K562 (cell line): ENCODE results near the gene TTC31. TPM values are rescaled to one million over a fixed set of nuclear protein-coding genes. Genes with fewer than 3 reads are reported as not detected.
A peak's percentile ranks its signal among the peaks of the same experiment; 100 is the strongest.

Experiments used
- ATAC-seq: fragments of 200-7000 bp; cut with Tn5 transposase; 3 replicates; pipeline ENCODE4 v1.9.1; 2020; ENCODE audit warnings: moderate library complexity
- BruUV-seq: library from RNA; stranded (reverse); fragments of 400-500 nt; replicated peaks from 2 replicates; lab custom pipeline; 2021; lab: Mats Ljungman, UMichigan
- CTCF ChIA-PET: fragments of 300-600 bp; formaldehyde crosslinking; extraction: SDS; loops from one replicate; lab custom pipeline; 2021; ENCODE audit warnings: low intra/inter-chr PET ratio; lab: Yijun Ruan, JAX
- POLR2A ChIA-PET: fragments of 300-600, 350-650 bp; sonication (Branson Sonifier 250); formaldehyde crosslinking; extraction: SDS; loops from one replicate; lab custom pipeline; 2021; ENCODE audit warnings: antibody characterized with exemption, inconsistent platforms; lab: Yijun Ruan, JAX
- DNase-seq, 4 experiments: peaks; one replicate each; pipeline versions ENCODE4 v3.0.0 to v3.0.0-alpha.2; 2011 to 2018; ENCODE audit warnings: low spot score in 3 of 4, mixed read lengths in 3 of 4; ENCODE audit errors: extremely low read depth in 1 of 4
- FAIRE-seq: peaks from 2 replicates; lab custom pipeline; 2011; peaks lifted over from hg19 to GRCh38; lab: Jason Lieb, UNC
- H2AFZ ChIP-seq: 2 replicates; pipeline ENCODE4 v1.6.0; 2011; ENCODE audit warnings: low read depth, low read length, control low read depth, inconsistent platforms
- H3K27ac ChIP-seq: fragments of 200-600 bp; 3 replicates; pipeline ENCODE4 v1.8.0; 2011; ENCODE audit warnings: low read depth, mild to moderate bottlenecking, control low read depth, inconsistent platforms, low read length, moderate library complexity, mixed read lengths; ENCODE audit errors: extremely low read depth
- H3K27me3 ChIP-seq, 2 experiments: fragments of 300-600 bp in 1 of 2; 2 replicates in 1 of 2; 3 replicates in 1 of 2; pipeline versions ENCODE4 v1.6.0 to v1.8.0; 2011; ENCODE audit warnings: inconsistent platforms in 2 of 2, low read length in 2 of 2, mild to moderate bottlenecking in 1 of 2, mixed read lengths in 1 of 2, moderate library complexity in 1 of 2; ENCODE audit not compliant: control insufficient read depth in 2 of 2, insufficient read depth in 2 of 2
- H3K36me3 ChIP-seq: fragments of 300-600 bp; 3 replicates; pipeline ENCODE4 v1.8.0; 2011; ENCODE audit warnings: mild to moderate bottlenecking, low read length, inconsistent platforms; ENCODE audit not compliant: control insufficient read depth, insufficient read depth
- H3K4me1 ChIP-seq, 2 experiments: fragments of 200-600 bp in 1 of 2; replicated peaks in 1 of 2; 2 replicates in 1 of 2; 3 replicates in 1 of 2; pipeline versions ENCODE4 v1.5.1 to v1.8.0; 2011; ENCODE audit warnings: inconsistent platforms in 2 of 2, low read length in 2 of 2, mild to moderate bottlenecking in 1 of 2, mixed read lengths in 1 of 2, moderate library complexity in 1 of 2; ENCODE audit not compliant: control insufficient read depth in 2 of 2, insufficient read depth in 2 of 2
- H3K4me2 ChIP-seq: 2 replicates; pipeline ENCODE4 v1.6.1; 2011; ENCODE audit warnings: low read length, control low read depth, inconsistent platforms, mixed read lengths; ENCODE audit not compliant: insufficient read depth
- H3K4me3 ChIP-seq: fragments of 200-600 bp; sonication (generic), shearing (Covaris generic); 2 replicates; pipeline ENCODE4 v1.5.1; 2016; ENCODE audit warnings: control low read depth, inconsistent platforms
- H3K79me2 ChIP-seq: fragments of 200-600 bp; 3 replicates; pipeline ENCODE4 v1.8.0; 2011; ENCODE audit warnings: low read length, inconsistent platforms; ENCODE audit not compliant: control insufficient read depth, insufficient read depth
- H3K9ac ChIP-seq, 2 experiments: 2 replicates each; pipeline versions ENCODE4 v1.6.0 to v1.6.1; 2011; ENCODE audit warnings: low read depth in 2 of 2, low read length in 2 of 2, control low read depth in 1 of 2, inconsistent platforms in 1 of 2, mild to moderate bottlenecking in 1 of 2, mixed read lengths in 1 of 2; ENCODE audit not compliant: insufficient read depth in 1 of 2
- H3K9me1 ChIP-seq: one replicate; pipeline ENCODE4 v1.6.0; 2011; ENCODE audit warnings: inconsistent platforms, mild to moderate bottlenecking, low read length, moderate library complexity; ENCODE audit not compliant: control insufficient read depth, insufficient read depth
- H3K9me3 ChIP-seq: replicated peaks from 2 replicates; pipeline ENCODE4 v1.5.1; 2011; ENCODE audit warnings: low read depth, low read length, inconsistent platforms; ENCODE audit not compliant: control insufficient read depth, insufficient read depth
- H4K20me1 ChIP-seq: replicated peaks from 2 replicates; pipeline ENCODE4 v1.6.1; 2011; ENCODE audit warnings: low read length, inconsistent platforms, mixed read lengths; ENCODE audit not compliant: control insufficient read depth, insufficient read depth
- CBX1 ChIP-seq: sonication (generic); IDR thresholded peaks from 2 replicates; pipeline ENCODE4 v1.6.1; 2016; ENCODE audit warnings: antibody characterized with exemption, low read depth, mild to moderate bottlenecking
- ELK1 ChIP-seq: sonication (generic); formaldehyde crosslinking; IDR thresholded peaks from 2 replicates; pipeline ENCODE4 v1.8.1; 2022; ENCODE audit warnings: missing genetic modification reagents
- GATAD2A ChIP-seq: fragments of 450-650 bp; IDR thresholded peaks from 2 replicates; pipeline ENCODE4 v1.6.1; 2017
- MEIS2 ChIP-seq: fragments of 450-650 bp; IDR thresholded peaks from 2 replicates; pipeline ENCODE4 v1.6.1; 2014; ENCODE audit warnings: mild to moderate bottlenecking; ENCODE audit not compliant: partially characterized antibody
- PHB ChIP-seq: fragments of 250-450 bp; sonication (Bioruptor Pico); IDR thresholded peaks from 2 replicates; pipeline ENCODE4 v1.5.0; 2021
- POLR2G ChIP-seq: fragments of 200-400 bp; formaldehyde crosslinking; IDR thresholded peaks from 2 replicates; pipeline ENCODE4 v1.6.1; 2017; ENCODE audit warnings: low read depth, mild to moderate bottlenecking, antibody characterized with exemption, low read length, moderate library complexity
- ZNF134 ChIP-seq: fragments of 250-450 bp; sonication (Bioruptor Pico); conservative IDR thresholded peaks from 2 replicates; pipeline ENCODE4 v1.4.0; 2020
- ZNF239 ChIP-seq: fragments of 250-450 bp; sonication (Bioruptor Pico); IDR thresholded peaks from 2 replicates; pipeline ENCODE4 v1.4.0; 2020; ENCODE audit warnings: mild to moderate bottlenecking
- ZNF655 ChIP-seq: fragments of 250-450 bp; sonication (Bioruptor Pico); IDR thresholded peaks from 2 replicates; pipeline ENCODE4 v1.5.0; 2021
- WGBS: fragments of 100-300 bp; shearing (Covaris generic); methylation state at CpG from one replicate; pipeline ENCODE4 v1.1.6; 2016; ENCODE audit warnings: low coverage, mixed read lengths; ENCODE audit not compliant: insufficient coverage; ENCODE audit errors: missing lambda C conversion rate; 5-methylcytosine and 5-hydroxymethylcytosine counted together
- in situ Hi-C: fragments of 300-500 bp; cut with MboI; formaldehyde crosslinking; loops from 4 replicates; pipeline ENCODE4 v1.15.0; 2018; ENCODE audit warnings: inconsistent platforms, mixed read lengths
- intact Hi-C: fragments of 100-400 bp; cut with micrococcal nuclease; formaldehyde crosslinking; loops from 2 replicates; pipeline ENCODE4 v1.14.2; 2022
- polyA plus RNA-seq, 8 experiments: library from polyadenylated mRNA; depleted of rRNA in 4 of 8; stranded (reverse) in 5 of 8; unstranded in 3 of 8; fragments of >200 nt; fragmentation: Nextera tagmentation in 2 of 8; fragmentation: Illumina TruSeq in 1 of 8; extraction: Ambion mirVana in 2 of 8; extraction: Trizol in 1 of 8; gene quantifications; 2 replicates each; pipeline versions ENCODE4 v1.2.1 to v1.2.3, GENCODE V29; 2011 to 2014; ENCODE audit warnings: inconsistent platforms in 1 of 8, missing spikeins in 1 of 8
- total RNA-seq, 7 experiments: library from RNA; depleted of rRNA in 6 of 7; stranded (reverse); fragments of >200 nt in 6 of 7; fragmentation: Illumina TruSeq in 2 of 7; extraction: Trizol in 2 of 7; gene quantifications; 2 replicates each; pipeline versions ENCODE4 v1.2.1 to v1.2.3, GENCODE V29; 2011 to 2021; ENCODE audit warnings: low replicate concordance in 1 of 7
- TF ChIP-seq, protein P1 (sequence below): fragments of 450-650 bp; IDR thresholded peaks from 2 replicates; pipeline ENCODE4 v1.6.1; 2018; ENCODE audit warnings: mild to moderate bottlenecking, low read depth; ENCODE audit not compliant: partially characterized antibody

The TTC31 gene
- total and polyA plus RNA-seq, 9 of the 15 experiments (the other 6 are each of a cell fraction or from before 2014, with no cell fraction given): 4.7 to 30.5 (median 15.9) TPM

DNA sequence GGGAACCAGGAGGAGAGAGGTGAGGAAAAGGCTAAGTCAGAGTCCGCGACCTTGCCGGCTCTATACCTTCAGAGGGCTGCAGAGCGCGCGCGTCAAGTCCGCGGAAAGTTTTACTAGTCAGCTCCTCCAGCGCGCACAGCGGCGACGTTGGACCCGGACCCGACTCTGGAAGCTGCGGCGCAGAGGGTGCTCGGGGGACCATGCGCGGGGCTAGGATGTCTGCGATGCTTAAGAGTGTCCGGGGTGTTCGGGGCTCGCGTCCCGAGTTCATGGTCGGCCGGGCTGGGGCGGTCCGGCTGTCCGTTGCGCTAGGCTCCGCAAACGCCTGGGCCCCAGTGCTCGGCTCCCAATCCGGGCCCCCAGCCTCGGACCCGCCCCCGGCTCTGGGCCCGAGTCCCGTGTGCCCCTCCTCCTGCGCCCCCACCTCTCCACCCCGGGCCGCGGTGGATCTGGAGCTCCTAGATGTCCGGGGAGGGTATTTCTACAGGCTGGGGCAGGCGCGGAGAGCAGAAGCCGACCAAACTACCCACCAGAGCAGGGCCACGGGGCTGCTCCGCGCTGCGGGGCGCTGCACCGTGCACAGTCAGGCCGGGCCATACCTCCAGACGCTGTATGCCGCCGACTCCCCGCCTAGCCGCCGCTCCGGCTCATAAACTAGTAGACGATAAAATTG lies 16.5 kb downstream of the TTC31 start, which contains the start of gene LBX2:
TSS of gene LBX2 (minus strand) at position 337 of the 673 bp plus-strand sequence. CDS start at position 271, 66 bp downstream.
- Histone ChIP-seq H3K9me3 (no peaks in the 10 kb centered on the region), H3K79me2 (peaks cover 19% of the 10 kb centered on the region), H2AFZ (no peak within 1 kb of the TSS), H3K4me1 (peaks cover 15 to 50% of the 10 kb centered on the region in 2 experiments; a peak in 4 of 5 replicates)
- POLR2A ChIA-PET: interaction anchor here (0.7 to 2.4 kb wide), 3 partner anchors 9 to 1114 kb away, joined by 3 to 13 read pairs (median 13); partner anchors contain the start of gene ALMS1
- 96% methylated on average over 30 of the region's 65 CpGs for WGBS
- intact Hi-C loops: no loop called here
- CTCF ChIA-PET: no interaction called here
- TF ChIP-seq POLR2G (peak; percentile 75), ZNF134 (CRISPR knock-in tag) (no peak)
- TF ChIP-seq, all 486 proteins: peak for 1
- FAIRE-seq (no peak), ATAC-seq (no peak), DNase-seq (no peak)
- in situ Hi-C loops: no loop called here
- no peaks in the 10 kb centered on the region for H3K9me1 ChIP-seq
- BruUV-seq: no TSS peak
- no peak within 1 kb of the TSS for H3K9ac ChIP-seq
- no peak within 1 kb of the TSS for H3K27ac ChIP-seq
- H3K4me2 ChIP-seq: no peak within 1 kb of the TSS
- no peaks in the 10 kb centered on the region for H4K20me1 ChIP-seq
- H3K27me3 ChIP-seq: no peaks in the 10 kb centered on the region
- H3K4me3 ChIP-seq: no peak within 1 kb of the TSS
- peaks cover under 1% of the 10 kb centered on the region; the same call in 1 of the 3 replicates for H3K36me3 ChIP-seq

DNA sequence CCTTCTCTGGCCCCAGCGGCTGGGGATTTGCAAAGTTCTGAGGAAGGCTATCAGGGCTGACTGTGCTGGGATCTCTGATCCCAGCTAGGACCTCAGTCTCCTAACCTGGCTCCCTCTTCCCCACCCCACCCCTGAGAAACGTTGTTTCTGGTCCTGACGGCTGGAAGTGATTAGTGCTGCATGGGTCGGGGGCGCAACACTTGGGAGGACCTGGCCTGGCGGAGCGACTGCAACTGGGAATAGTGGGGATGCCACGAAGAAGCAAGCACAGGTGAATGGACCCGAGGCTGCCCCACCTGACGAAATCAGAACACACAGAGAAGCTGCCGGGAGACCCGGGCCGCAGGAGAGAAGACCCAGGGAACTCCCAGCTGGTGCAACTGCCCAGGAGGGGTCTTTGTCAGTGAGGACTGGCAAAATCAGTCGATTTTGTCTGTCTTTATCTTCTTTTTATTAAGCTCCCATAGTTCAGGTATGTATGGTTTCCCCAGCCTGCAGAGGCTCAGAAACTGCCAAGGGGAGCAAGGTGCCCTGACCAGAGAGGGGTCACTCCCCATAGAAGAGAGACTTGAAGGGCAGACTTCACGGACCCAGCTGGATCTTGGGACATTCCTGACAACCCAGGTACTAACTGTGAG lies 17.2 kb downstream of the TTC31 start:
- Histone ChIP-seq H2AFZ (no peak overlapping the region), H3K9me3 (no peaks in the 10 kb centered on the region), H3K9me1 (no peaks in the 10 kb centered on the region), H3K4me3 (no peak overlapping the region), H4K20me1 (no peaks in the 10 kb centered on the region), H3K36me3 (peaks cover 2% of the 10 kb centered on the region; the same call in 1 of the 3 replicates), H3K79me2 (peaks cover 25% of the 10 kb centered on the region), H3K4me2 (no peak overlapping the region), H3K27ac (no peak overlapping the region), H3K9ac (no peak overlapping the region), H3K27me3 (no peaks in the 10 kb centered on the region), H3K4me1 (peaks cover 19 to 51% of the 10 kb centered on the region in 2 experiments; a peak in 4 of 5 replicates)
- ATAC-seq: no peak
- DNase-seq: no peak
- no peak for FAIRE-seq
- WGBS: 70% methylated on average over 15 of the region's 15 CpGs
- POLR2A ChIA-PET: interaction anchor here (0.6 to 2.4 kb wide), 6 partner anchors 8 to 1114 kb away, joined by 3 to 13 read pairs (median 4); partner anchors contain the start of genes ALMS1, CCDC142 and TTC31
- intact Hi-C loops: loop anchor here (5.0 kb wide), 1 partner anchor 72 kb away; no protein-coding TSS in a partner anchor
- BruUV-seq: no TSS peak
- in situ Hi-C loops: no loop called here
- CTCF ChIA-PET: no interaction called here
- TF ChIP-seq MEIS2: no peak
- TF ChIP-seq, protein P1, sequence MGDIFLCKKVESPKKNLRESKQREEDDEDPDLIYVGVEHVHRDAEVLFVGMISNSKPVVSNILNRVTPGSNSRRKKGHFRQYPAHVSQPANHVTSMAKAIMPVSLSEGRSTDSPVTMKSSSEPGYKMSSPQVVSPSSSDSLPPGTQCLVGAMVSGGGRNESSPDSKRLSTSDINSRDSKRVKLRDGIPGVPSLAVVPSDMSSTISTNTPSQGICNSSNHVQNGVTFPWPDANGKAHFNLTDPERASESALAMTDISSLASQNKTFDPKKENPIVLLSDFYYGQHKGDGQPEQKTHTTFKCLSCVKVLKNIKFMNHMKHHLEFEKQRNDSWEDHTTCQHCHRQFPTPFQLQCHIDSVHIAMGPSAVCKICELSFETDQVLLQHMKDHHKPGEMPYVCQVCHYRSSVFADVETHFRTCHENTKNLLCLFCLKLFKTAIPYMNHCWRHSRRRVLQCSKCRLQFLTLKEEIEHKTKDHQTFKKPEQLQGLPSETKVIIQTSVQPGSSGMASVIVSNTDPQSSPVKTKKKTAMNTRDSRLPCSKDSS: no peak
- no peak for TF ChIP-seq PHB
- no peak for TF ChIP-seq CBX1
- no peak for TF ChIP-seq ZNF655
- TF ChIP-seq ELK1 (CRISPR knock-in tag): no peak
- no peak for TF ChIP-seq GATAD2A
- no peak for TF ChIP-seq ZNF239 (CRISPR knock-in tag)
